ENCODE data around the gene ABCA13.

GRCh38 chr7:48175019-48175418, 3.8 kb downstream of the ABCA13 start:
- TF ChIP-seq EZH2 (IDR thresholded peaks at IDR 0.05; ENCODE audit: insufficient read depth, poor library complexity, severe bottlenecking) (no peak), EZH2phosphoT487 (IDR thresholded peaks at IDR 0.05; ENCODE audit: insufficient read depth, low read depth) (no peak)

Data from GM23248 (cell line).